NCI-H748 (cell line): ENCODE data around the gene SPATA18.
"Not testable (repeated sequence)": the region's sequence is repeated elsewhere in the genome, so short reads cannot be mapped to it uniquely, and the experiment has no call there.

ENCODE experiments used
- DNase-seq: peaks from one replicate; lab custom pipeline; 2025; ENCODE audit not compliant: unreplicated experiment; lab: John Stamatoyannopoulos, UW

SPATA18 gene

GRCh38 chr4:52105276-52105675 is 54.2 kb downstream of the SPATA18 start:
- DNase-seq, result no peak

DNA sequence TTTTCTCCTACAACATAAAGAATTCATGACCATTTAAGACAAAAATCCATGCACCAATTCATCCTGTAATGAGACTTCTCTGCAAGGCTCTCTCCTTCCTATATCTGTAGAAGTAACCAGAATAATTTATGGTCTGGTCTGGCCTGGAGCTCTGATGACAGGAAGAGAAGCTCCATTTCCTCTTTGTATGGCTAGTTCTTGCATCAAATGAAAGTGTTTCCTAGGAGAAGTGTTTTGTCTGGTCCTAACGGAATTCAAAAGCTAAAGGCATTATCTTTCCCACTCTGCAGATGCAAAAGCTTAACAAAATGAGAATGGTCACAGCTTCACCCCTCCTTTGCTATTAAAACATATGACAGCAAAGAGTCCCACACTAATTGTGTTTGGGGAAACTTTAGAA is 55.1 kb downstream of the SPATA18 start:
- no peak for DNase-seq

- no peak for DNase-seq
These were observed 55.6 kb downstream of the SPATA18 start for GRCh38 chr4:52106660-52107059.

- DNase-seq, result no peak
These were observed 56.2 kb downstream of the SPATA18 start for GRCh38 chr4:52107336-52107735.

DNA sequence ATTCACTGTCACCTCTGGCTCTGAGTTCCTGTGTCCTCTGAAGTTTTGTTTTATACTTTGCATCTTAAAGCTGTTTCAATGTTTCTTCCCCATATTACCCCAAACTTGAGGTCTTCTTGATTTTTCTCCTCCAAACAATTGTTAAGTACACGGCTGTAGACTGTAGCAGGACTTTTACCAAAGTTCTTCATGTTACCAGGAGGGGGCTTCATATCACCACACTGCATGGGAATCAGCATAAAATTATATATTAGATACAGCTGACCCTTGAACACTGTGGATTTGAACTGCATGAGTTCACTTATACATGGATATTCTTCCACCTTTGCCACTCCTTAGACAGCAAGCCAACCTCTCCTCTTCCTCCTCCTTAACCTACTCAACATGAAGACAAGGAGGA is 56.6 kb downstream of the SPATA18 start:
- DNase-seq, result no peak

DNA sequence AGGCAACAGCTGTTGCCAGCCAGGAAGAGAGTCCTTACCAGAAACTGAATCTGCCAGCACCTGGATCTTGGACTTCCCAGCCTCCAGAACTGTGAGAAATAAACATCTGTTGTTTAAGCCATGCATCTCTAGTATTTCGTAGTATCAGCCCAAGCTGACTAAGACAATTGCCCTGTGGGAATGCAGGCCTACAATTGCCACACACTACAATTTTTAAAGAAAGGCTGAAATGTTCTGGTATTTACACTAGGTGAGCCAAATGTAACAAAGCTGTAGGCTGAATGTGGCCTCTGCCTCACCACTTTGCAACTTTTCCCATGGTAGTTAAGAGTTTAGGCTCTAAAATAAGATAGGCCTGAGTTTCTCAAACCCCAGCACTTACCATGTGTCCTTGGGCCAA is 59.1 kb downstream of the SPATA18 start:
- DNase-seq, result no peak

- no peak for DNase-seq
These were observed 60.9 kb downstream of the SPATA18 start for GRCh38 chr4:52111995-52112394.

DNA sequence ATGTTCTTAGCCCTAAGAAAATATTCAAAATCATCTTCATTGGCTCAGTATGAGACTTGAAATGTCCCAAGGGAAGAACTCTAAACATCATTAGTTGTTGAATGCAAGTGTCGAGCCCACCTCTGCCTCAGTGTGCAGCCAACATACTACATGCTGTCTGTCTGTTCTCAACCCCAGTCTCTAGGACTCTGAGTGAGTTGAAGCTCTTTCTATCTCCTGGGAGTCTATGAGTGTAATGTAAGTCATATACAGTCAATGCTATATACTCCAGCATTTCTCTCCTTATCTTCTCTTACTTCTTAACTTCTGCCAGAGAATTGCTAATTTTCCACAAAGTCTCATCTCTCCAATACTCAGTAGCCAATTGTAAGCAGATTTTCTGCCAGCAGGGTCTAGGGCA is 61.3 kb downstream of the SPATA18 start:
- no peak for DNase-seq

GRCh38 chr4:52116641-52117040 is 65.5 kb downstream of the SPATA18 start:
- DNase-seq, result no peak

GRCh38 chr4:52126226-52126625 is 75.1 kb downstream of the SPATA18 start:
- no peak for DNase-seq

- no peak for DNase-seq
These were observed 75.9 kb downstream of the SPATA18 start for GRCh38 chr4:52126966-52127365.

GRCh38 chr4:52135171-52135570 is 84.1 kb downstream of the SPATA18 start:
- no peak for DNase-seq

DNA sequence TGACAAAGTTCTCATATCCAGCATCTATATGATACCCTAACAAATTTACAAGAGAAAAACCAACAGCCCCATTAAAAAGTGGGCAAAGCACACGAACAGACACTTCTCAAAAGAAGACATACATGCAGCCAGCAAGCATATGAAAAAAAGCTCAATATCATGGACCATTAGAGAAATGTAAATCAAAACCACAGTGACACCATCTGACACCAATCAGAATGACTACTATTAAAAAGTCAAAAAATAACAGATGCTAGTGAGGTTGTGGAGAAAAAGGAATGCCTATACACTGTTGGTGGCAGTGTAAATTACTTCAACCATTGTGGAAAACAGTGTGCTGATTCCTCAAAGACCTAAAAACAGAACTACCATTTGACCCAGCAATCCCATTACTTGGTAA is 86.0 kb downstream of the SPATA18 start:
- DNase-seq, result not testable (repeated sequence)

- DNase-seq, result no peak
These were observed 91.7 kb downstream of the SPATA18 start for GRCh38 chr4:52142816-52143215.

DNA sequence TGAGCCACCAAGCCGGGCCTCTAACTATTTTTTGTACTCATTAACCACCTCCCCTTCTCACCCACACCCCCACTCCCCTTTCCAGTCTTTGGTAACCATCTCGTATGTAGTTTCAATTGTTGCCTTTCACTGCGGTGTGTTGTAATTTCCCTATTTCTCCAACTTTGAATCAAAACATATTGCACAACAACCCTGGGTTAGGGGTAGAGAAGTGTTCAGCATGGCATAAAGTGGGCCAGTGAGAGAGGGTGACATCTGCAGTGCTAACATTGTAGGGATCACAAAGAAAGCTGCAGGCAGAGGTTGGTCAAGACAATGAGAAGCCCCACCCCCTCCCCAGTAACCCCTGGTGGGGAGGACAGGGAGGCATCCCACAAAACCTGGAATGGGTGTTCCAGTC is 92.7 kb downstream of the SPATA18 start:
- no peak for DNase-seq

- DNase-seq, result no peak
These were observed 93.3 kb downstream of the SPATA18 start for GRCh38 chr4:52144372-52144771.
